ENCODE results near the gene FLOT1.

Gene FLOT1

DNA sequence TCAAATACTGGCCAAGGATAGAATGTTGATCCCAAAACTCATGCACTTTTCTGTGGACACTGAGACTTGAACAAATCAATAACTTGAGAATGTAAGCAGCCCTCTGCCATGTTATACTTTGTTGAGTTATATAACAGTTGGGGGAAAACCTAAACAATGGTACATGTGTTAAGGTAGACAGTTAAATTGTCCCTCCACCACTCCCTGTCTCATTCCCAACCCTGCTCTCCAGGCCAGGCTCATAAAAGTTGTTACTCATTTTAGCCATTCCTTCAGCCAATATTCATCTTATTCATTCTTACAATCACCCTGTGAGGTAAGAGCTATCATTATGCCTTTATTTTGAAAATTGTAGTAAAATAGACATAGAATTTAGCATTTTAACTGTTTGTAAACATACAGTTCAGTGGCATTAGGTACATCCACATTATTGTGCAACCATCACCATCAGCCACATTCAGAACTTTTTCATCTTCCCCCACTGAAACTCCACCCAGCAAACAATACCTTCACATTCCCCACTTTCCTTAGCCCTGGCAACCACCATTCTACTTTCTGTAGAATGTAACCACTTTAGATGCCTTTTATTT is 40.0 kb upstream of the FLOT1 start:
- H3K9me3 ChIP-seq (ENCODE audit: control insufficient read depth, insufficient read depth, low read length) = no peaks in the 10 kb centered on the region
- H3K4me1 ChIP-seq (ENCODE audit: control insufficient read depth, low read length) = peaks cover 13% of the 10 kb centered on the region
- TF ChIP-seq EZH2phosphoT487 (IDR thresholded peaks at IDR 0.05; ENCODE audit: borderline replicate concordance, low read length) = no peak
- TF ChIP-seq, protein P1, sequence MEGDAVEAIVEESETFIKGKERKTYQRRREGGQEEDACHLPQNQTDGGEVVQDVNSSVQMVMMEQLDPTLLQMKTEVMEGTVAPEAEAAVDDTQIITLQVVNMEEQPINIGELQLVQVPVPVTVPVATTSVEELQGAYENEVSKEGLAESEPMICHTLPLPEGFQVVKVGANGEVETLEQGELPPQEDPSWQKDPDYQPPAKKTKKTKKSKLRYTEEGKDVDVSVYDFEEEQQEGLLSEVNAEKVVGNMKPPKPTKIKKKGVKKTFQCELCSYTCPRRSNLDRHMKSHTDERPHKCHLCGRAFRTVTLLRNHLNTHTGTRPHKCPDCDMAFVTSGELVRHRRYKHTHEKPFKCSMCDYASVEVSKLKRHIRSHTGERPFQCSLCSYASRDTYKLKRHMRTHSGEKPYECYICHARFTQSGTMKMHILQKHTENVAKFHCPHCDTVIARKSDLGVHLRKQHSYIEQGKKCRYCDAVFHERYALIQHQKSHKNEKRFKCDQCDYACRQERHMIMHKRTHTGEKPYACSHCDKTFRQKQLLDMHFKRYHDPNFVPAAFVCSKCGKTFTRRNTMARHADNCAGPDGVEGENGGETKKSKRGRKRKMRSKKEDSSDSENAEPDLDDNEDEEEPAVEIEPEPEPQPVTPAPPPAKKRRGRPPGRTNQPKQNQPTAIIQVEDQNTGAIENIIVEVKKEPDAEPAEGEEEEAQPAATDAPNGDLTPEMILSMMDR (IDR thresholded peaks at IDR 0.05; ENCODE audit: low read depth, low read length, poor library complexity, severe bottlenecking) = no peak
- peak overlapping the region; percentile 21 for H3K4me2 ChIP-seq (ENCODE audit: low read length)
- no peaks in the 10 kb centered on the region for H3F3A ChIP-seq (ENCODE audit: control insufficient read depth, insufficient read depth)
- H4K20me1 ChIP-seq (ENCODE audit: control insufficient read depth, insufficient read depth, low read depth, low read length) = no peaks in the 10 kb centered on the region
- no peaks in the 10 kb centered on the region for H3K79me2 ChIP-seq (ENCODE audit: control insufficient read depth, low read length)
- H3K36me3 ChIP-seq (ENCODE audit: control insufficient read depth, low read length) = no peaks in the 10 kb centered on the region
- H3K27me3 ChIP-seq (ENCODE audit: control insufficient read depth, low read length) = no peaks in the 10 kb centered on the region; the same call in 1 of the 2 replicates
- no peaks in the 10 kb centered on the region for H3K9me2 ChIP-seq (replicated peaks; ENCODE audit: control insufficient read depth, low read length)
- H3K27ac ChIP-seq (ENCODE audit: low read depth, low read length) = no peak overlapping the region
- no peak overlapping the region for H3K4me3 ChIP-seq (ENCODE audit: low read length)

DNA sequence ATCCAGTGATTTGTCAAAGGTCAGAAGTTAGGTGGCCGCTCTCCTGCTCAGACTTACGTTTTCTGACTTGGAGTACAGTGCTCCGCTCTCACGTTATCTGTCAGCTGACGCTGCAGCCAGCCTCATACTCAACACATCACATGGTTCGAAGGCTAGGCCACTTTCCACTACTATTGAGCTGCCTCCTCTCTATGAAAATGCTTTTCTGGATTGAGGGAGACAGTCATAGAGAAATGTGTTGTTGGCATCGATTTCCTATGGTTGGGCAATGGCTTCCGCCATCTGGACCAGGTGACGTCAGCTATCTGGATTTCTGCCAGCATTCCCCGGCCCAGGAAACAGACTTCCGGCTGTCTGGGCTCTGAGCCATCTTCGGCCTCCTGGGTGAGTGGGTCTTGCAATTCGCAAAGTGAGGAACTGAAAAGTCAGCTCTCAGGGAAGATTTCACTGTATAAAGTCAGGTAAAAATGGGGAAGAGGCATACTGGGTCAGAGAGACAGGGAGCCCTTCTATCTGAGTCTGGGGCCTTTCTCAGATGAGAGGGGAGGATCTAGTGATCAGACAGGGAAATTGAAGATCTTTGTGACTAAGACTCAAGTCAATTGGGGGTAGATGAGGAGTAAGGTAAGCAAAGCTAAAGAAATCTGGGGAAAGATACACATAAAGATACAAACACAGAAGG is 39.4 kb upstream of the FLOT1 start:
- TF ChIP-seq EZH2phosphoT487 (IDR thresholded peaks at IDR 0.05; ENCODE audit: borderline replicate concordance, low read length) = no peak
- TF ChIP-seq, protein P1 (IDR thresholded peaks at IDR 0.05; ENCODE audit: low read depth, low read length, poor library complexity, severe bottlenecking) = no peak
- no peaks in the 10 kb centered on the region for H4K20me1 ChIP-seq (ENCODE audit: control insufficient read depth, insufficient read depth, low read depth, low read length)
- H3K4me1 ChIP-seq (ENCODE audit: control insufficient read depth, low read length) = peaks cover 13% of the 10 kb centered on the region
- no peaks in the 10 kb centered on the region for H3F3A ChIP-seq (ENCODE audit: control insufficient read depth, insufficient read depth)
- H3K4me2 ChIP-seq (ENCODE audit: low read length) = peak overlapping the region; percentile 21
- no peaks in the 10 kb centered on the region for H3K36me3 ChIP-seq (ENCODE audit: control insufficient read depth, low read length)
- no peaks in the 10 kb centered on the region for H3K79me2 ChIP-seq (ENCODE audit: control insufficient read depth, low read length)
- H3K4me3 ChIP-seq (ENCODE audit: low read length) = no peak overlapping the region
- H3K27me3 ChIP-seq (ENCODE audit: control insufficient read depth, low read length) = no peaks in the 10 kb centered on the region; the same call in 1 of the 2 replicates
- H3K27ac ChIP-seq (ENCODE audit: low read depth, low read length) = no peak overlapping the region
- H3K9me3 ChIP-seq (ENCODE audit: control insufficient read depth, insufficient read depth, low read length) = no peaks in the 10 kb centered on the region
- H3K9me2 ChIP-seq (replicated peaks; ENCODE audit: control insufficient read depth, low read length) = no peaks in the 10 kb centered on the region

DNA sequence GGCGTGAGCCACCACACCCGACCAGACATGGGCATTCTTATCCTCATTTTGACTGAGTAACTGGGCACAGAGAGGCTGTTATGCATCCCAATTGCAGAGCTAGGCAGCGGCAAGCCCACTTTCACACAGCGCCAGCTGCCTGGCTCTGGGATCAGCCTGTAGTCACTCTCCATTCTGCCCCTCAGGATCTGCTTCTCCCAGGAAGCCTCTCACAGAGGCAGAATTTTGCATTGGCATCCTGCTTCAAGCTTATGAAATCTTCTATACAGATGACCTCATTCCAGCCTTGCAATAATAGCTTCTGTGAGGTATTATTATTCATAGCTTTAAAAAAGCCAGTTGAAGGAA is 38.9 kb upstream of the FLOT1 start:
- no peaks in the 10 kb centered on the region for H3F3A ChIP-seq (ENCODE audit: control insufficient read depth, insufficient read depth)
- no peaks in the 10 kb centered on the region for H3K9me2 ChIP-seq (replicated peaks; ENCODE audit: control insufficient read depth, low read length)
- H3K27me3 ChIP-seq (ENCODE audit: control insufficient read depth, low read length) = no peaks in the 10 kb centered on the region; the same call in 1 of the 2 replicates
- TF ChIP-seq, protein P1 (IDR thresholded peaks at IDR 0.05; ENCODE audit: low read depth, low read length, poor library complexity, severe bottlenecking) = no peak
- TF ChIP-seq EZH2phosphoT487 (IDR thresholded peaks at IDR 0.05; ENCODE audit: borderline replicate concordance, low read length) = no peak
- no peaks in the 10 kb centered on the region for H4K20me1 ChIP-seq (ENCODE audit: control insufficient read depth, insufficient read depth, low read depth, low read length)
- H3K9me3 ChIP-seq (ENCODE audit: control insufficient read depth, insufficient read depth, low read length) = no peaks in the 10 kb centered on the region
- no peak overlapping the region for H3K27ac ChIP-seq (ENCODE audit: low read depth, low read length)
- no peaks in the 10 kb centered on the region for H3K36me3 ChIP-seq (ENCODE audit: control insufficient read depth, low read length)
- peaks cover 13% of the 10 kb centered on the region for H3K4me1 ChIP-seq (ENCODE audit: control insufficient read depth, low read length)
- no peak overlapping the region for H3K4me3 ChIP-seq (ENCODE audit: low read length)
- H3K4me2 ChIP-seq (ENCODE audit: low read length) = peak overlapping the region; percentile 21; the same call in 1 of the 2 replicates
- no peaks in the 10 kb centered on the region for H3K79me2 ChIP-seq (ENCODE audit: control insufficient read depth, low read length)
